Hepatocyte (in vitro differentiated cells): ENCODE data around the gene SF3B1. TPM values are rescaled to one million over a fixed set of nuclear protein-coding genes. Genes with fewer than 3 reads are reported as not detected.

Experiments used
- DNase-seq: peaks from one replicate; pipeline ENCODE4 v3.0.0-alpha.2; 2016; ENCODE audit warnings: low spot score
- H2AFZ ChIP-seq: fragments of 200-600 bp; sonication (generic); 2 replicates; pipeline ENCODE4 v1.6.0; 2016; ENCODE audit warnings: antibody characterized with exemption, mild to moderate bottlenecking
- H3K27ac ChIP-seq: fragments of 200-600 bp; sonication (generic); 2 replicates; pipeline ENCODE4 v1.5.1; 2016; ENCODE audit warnings: mild to moderate bottlenecking
- H3K27me3 ChIP-seq: fragments of 200-600 bp; sonication (generic); 2 replicates; pipeline ENCODE4 v1.6.1; 2016
- H3K36me3 ChIP-seq: fragments of 200-600 bp; sonication (generic); replicated peaks from 2 replicates; pipeline ENCODE4 v1.5.1; 2016; ENCODE audit warnings: low read depth; ENCODE audit not compliant: insufficient read depth
- H3K4me1 ChIP-seq: fragments of 200-600 bp; sonication (generic); 2 replicates; pipeline ENCODE4 v1.5.1; 2016; ENCODE audit warnings: mild to moderate bottlenecking, moderate library complexity; ENCODE audit not compliant: insufficient read depth
- H3K4me2 ChIP-seq: fragments of 200-600 bp; sonication (generic); 2 replicates; pipeline ENCODE4 v1.6.0; 2016
- H3K4me3 ChIP-seq: fragments of 200-600 bp; sonication (generic); 2 replicates; pipeline ENCODE4 v1.5.1; 2016; ENCODE audit warnings: mild to moderate bottlenecking
- H3K79me2 ChIP-seq: fragments of 200-600 bp; sonication (generic); 2 replicates; pipeline ENCODE4 v1.6.0; 2017; ENCODE audit warnings: mild to moderate bottlenecking
- H3K9me2 ChIP-seq: fragments of 200-600 bp; sonication (generic); replicated peaks from 2 replicates; pipeline ENCODE4 v1.6.0; 2017; ENCODE audit warnings: mild to moderate bottlenecking; ENCODE audit not compliant: insufficient read depth
- H3K9me3 ChIP-seq: fragments of 200-600 bp; sonication (generic); 2 replicates; pipeline ENCODE4 v1.5.1; 2016; ENCODE audit warnings: low read depth, mild to moderate bottlenecking
- H4K20me1 ChIP-seq: fragments of 200-600 bp; sonication (generic); 2 replicates; pipeline ENCODE4 v1.6.0; 2016; ENCODE audit warnings: mild to moderate bottlenecking; ENCODE audit not compliant: insufficient read depth, poor library complexity, severe bottlenecking
- CTCF ChIP-seq: fragments of 200-600 bp; sonication (generic); IDR thresholded peaks from 2 replicates; pipeline ENCODE4 v1.5.1; 2016; ENCODE audit warnings: antibody characterized with exemption, mild to moderate bottlenecking; ENCODE audit not compliant: poor library complexity
- EZH2 ChIP-seq: fragments of 200-600 bp; sonication (generic); IDR thresholded peaks from 2 replicates; pipeline ENCODE4 v1.6.1; 2016; ENCODE audit warnings: antibody characterized with exemption, mild to moderate bottlenecking, borderline replicate concordance
- EZH2phosphoT487 ChIP-seq: fragments of 200-600 bp; sonication (generic); IDR thresholded peaks from one replicate; pipeline ENCODE4 v1.6.1; 2018; ENCODE audit warnings: antibody characterized with exemption, mild to moderate bottlenecking, low read depth, moderate library complexity; ENCODE audit not compliant: unreplicated experiment, severe bottlenecking
- WGBS: methylation state at CpG from one replicate; pipeline ENCODE4 v1.1.6; 2016; ENCODE audit warnings: low lambda C conversion rate; ENCODE audit errors: missing lambda C conversion rate; 5-methylcytosine and 5-hydroxymethylcytosine counted together
- polyA plus RNA-seq: library from polyadenylated mRNA; unstranded; fragments of >200 nt; fragmentation: Nextera tagmentation; extraction: Ambion mirVana; gene quantifications from 2 replicates; pipeline ENCODE4 v1.2.1, GENCODE V29; 2016
- total RNA-seq: library from RNA; depleted of rRNA; stranded (reverse); fragments of >200 nt; gene quantifications from 2 replicates; pipeline ENCODE4 v1.2.3, GENCODE V29; 2014

The SF3B1 gene
- total and polyA plus RNA-seq, 2 experiments from 2014 or later: 161 to 321 TPM

- Histone ChIP-seq H3K27me3 (no peaks in the 10 kb centered on the region), H3K9me3 (no peaks in the 10 kb centered on the region), H4K20me1 (peaks cover 9% of the 10 kb centered on the region), H3K79me2 (peaks cover 2% of the 10 kb centered on the region), H3K4me1 (no peaks in the 10 kb centered on the region), H3K4me3 (no peak overlapping the region), H2AFZ (no peak overlapping the region), H3K27ac (no peak overlapping the region), H3K36me3 (no peaks in the 10 kb centered on the region), H3K9me2 (no peaks in the 10 kb centered on the region), H3K4me2 (no peak overlapping the region)
- no peak for TF ChIP-seq CTCF
- TF ChIP-seq EZH2phosphoT487: no peak
- no peak for TF ChIP-seq EZH2
- no peak for DNase-seq
- 96% methylated on average over 1 of the region's 1 CpG for WGBS
Observed at GRCh38 chr2:197391220-197391717, 43.6 kb downstream of the SF3B1 start.

DNA sequence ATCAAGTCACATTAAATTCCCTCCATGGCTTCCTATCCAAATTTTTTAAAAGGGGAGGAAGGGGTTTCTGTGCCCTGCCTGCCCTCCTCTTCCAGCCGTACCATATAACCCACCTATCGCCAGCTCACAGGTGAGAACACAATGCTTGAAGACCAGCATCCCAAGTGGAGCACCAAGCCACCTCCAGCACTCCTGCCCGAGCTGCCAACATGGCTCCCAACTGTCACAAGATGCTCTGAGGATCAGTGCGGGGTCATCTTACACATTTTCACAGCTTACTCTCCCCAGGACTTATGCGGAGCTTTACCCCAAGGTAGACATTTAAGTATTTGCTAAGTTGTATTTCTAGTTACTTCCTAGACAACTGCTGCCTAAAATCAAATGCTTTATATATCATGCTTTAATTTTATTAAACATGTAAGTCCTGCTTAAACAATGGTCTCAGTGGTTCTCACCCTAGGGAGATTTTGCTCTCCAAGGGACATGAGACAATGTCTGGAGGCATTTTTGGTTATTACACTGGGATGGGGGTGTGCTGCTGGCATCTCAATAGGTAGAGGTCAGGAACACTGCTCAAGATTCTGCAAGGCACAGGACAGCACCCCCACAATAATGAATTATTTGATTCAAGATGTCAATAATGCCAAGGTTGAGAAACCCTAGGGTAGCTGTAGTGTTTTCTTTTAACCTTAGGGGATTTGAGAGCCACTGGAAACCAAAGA is 45.8 kb downstream of the SF3B1 start:
- H3K4me2 ChIP-seq: no peak overlapping the region
- TF ChIP-seq EZH2phosphoT487 (no peak), EZH2 (no peak), CTCF (no peak)
- H3K36me3 ChIP-seq: no peaks in the 10 kb centered on the region
- no peak overlapping the region for H3K4me3 ChIP-seq
- no peaks in the 10 kb centered on the region for H3K9me2 ChIP-seq
- DNase-seq: no peak
- no peak overlapping the region for H2AFZ ChIP-seq
- no peaks in the 10 kb centered on the region for H3K79me2 ChIP-seq
- no peaks in the 10 kb centered on the region for H3K4me1 ChIP-seq
- H3K27ac ChIP-seq: no peak overlapping the region
- H3K9me3 ChIP-seq: no peaks in the 10 kb centered on the region
- H4K20me1 ChIP-seq: peaks cover 9% of the 10 kb centered on the region
- 87% methylated on average over 5 of the region's 5 CpGs for WGBS
- no peaks in the 10 kb centered on the region for H3K27me3 ChIP-seq

- no peak overlapping the region for H2AFZ ChIP-seq
- no peak overlapping the region for H3K27ac ChIP-seq
- TF ChIP-seq EZH2: no peak
- no peak for TF ChIP-seq CTCF
- no peak for TF ChIP-seq EZH2phosphoT487
- no peaks in the 10 kb centered on the region for H3K79me2 ChIP-seq
- H3K9me3 ChIP-seq: no peaks in the 10 kb centered on the region
- H3K4me1 ChIP-seq: no peaks in the 10 kb centered on the region
- H3K27me3 ChIP-seq: no peaks in the 10 kb centered on the region
- H3K36me3 ChIP-seq: no peaks in the 10 kb centered on the region
- no peak overlapping the region for H3K4me2 ChIP-seq
- no peak for DNase-seq
- H4K20me1 ChIP-seq: peaks cover 2% of the 10 kb centered on the region
- no peaks in the 10 kb centered on the region for H3K9me2 ChIP-seq
- WGBS: 96% methylated on average over 8 of the region's 8 CpGs
- H3K4me3 ChIP-seq: no peak overlapping the region
Observed at GRCh38 chr2:197387179-197387578, 47.6 kb downstream of the SF3B1 start.
